ENCODE data around the gene MGMT.

The MGMT gene

GRCh38 chr10:129740532-129741279 lies 273.7 kb downstream of the MGMT start:
- no peak for DNase-seq (ENCODE audit: low read depth)

- no peak for DNase-seq (ENCODE audit: low read depth)
These were observed 274.4 kb downstream of the MGMT start for GRCh38 chr10:129741280-129741977.

DNA sequence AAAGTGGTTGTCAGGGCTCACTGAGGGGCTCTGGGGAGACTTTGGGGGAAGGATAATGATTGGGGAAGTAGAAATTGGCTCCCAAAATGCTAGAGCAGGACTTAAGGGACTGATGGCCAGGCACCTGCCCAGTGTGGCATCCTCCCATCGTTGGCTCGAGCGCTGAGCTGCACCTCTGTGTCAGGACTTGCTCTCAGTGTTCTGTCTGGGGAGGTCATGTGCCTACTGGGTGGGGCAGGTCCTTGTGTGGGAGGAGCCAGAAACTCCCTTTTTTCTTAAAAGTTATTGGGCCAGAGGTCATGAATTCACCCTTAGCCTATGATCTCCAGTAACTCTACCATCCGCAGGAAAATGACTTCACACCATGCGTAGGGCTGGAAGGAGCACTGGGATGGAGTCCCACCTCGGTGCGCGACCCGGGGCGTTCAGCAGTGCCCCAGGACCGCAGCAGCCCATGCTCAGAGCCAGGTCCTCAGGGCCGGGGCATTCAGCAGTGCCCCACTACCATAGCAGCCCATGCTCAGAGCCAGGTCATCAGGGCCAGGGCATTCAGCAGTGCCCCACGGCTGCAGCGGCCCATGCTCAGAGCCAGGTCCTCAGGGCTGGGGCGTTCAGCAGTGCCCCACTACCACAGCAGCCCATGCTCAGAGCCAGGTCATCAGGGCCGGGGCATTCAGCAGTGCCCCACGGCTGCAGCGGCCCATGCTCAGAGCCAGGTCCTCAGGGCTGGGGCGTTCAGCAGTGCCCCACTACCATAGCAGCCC lies 275.1 kb downstream of the MGMT start:
- DNase-seq (ENCODE audit: low read depth): no peak

- DNase-seq (ENCODE audit: low read depth): no peak
These were observed 275.9 kb downstream of the MGMT start for GRCh38 chr10:129742742-129743550.

DNA sequence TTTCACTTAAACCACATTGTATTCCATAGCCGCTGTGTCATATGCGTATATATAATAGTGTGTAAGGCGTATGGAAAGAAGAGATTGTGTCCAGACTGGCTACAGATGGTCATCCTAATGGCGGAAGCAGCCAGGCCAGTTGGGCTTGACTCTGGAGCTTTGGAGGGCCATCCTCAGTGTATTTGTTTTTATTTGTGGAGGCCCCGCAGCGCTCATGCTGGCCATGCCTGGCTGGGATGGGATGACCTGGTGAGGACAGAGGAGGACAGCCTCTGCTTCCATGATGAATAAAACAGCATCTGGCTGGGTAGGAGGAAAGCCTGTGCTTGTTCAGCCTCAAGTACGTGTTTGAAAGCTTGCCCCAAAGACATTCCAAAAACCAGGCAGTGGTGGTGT lies 276.7 kb downstream of the MGMT start:
- no peak for DNase-seq (ENCODE audit: low read depth)

- no peak for DNase-seq (ENCODE audit: low read depth)
These were observed 277.4 kb downstream of the MGMT start for GRCh38 chr10:129744134-129745111.

DNA sequence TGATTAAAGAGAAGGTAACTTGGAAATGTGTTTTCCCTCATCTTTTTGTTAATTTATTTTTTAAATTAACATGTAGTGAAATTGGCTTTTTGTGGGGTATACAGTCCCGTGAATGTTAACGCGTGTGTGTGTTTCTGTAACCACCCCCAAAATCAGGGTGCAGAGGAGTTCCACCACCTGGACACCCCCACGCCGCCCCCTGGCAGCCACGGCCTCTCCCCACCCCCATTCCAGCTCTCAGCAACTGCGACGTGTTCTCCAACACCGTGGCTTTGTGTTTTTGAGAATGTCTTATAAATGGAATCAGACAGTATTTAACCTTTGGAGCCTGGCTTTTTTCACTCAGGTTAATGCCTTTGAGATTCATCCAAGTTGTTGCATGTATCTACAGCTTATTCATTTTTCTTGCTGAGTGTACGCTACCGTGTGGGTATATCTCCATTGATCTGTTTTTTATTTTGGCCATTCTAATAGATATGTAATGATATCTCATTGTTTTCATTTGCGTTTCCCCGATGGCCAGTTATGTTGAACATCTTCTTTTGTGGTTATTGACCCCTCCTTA lies 278.2 kb downstream of the MGMT start:
- no peak for DNase-seq (ENCODE audit: low read depth)

- no peak for DNase-seq (ENCODE audit: low read depth)
These were observed 287.4 kb downstream of the MGMT start for GRCh38 chr10:129754211-129755050.

GRCh38 chr10:129755158-129755591 lies 288.1 kb downstream of the MGMT start:
- DNase-seq (ENCODE audit: low read depth): no peak

DNA sequence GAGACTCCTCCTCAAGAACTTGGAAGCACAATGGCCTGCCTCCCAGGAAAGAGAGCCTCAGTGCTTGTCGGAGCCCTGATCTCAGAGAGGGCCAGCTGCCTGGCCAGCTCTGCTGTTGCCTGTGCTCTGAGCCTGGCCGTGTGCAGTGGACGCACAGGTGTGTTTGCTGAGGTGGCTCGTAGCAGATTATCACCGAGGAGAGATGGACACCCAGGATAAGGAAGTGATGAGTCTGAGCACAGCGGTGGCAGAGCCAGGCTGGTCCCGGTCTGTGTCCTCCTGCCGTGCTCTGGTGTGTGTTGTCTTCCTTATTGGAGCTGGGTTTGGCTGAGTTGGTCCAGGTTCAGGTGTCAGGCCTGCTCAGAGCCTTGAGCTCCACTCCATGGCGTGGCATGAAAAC lies 288.6 kb downstream of the MGMT start:
- DNase-seq (ENCODE audit: low read depth): no peak

DNA sequence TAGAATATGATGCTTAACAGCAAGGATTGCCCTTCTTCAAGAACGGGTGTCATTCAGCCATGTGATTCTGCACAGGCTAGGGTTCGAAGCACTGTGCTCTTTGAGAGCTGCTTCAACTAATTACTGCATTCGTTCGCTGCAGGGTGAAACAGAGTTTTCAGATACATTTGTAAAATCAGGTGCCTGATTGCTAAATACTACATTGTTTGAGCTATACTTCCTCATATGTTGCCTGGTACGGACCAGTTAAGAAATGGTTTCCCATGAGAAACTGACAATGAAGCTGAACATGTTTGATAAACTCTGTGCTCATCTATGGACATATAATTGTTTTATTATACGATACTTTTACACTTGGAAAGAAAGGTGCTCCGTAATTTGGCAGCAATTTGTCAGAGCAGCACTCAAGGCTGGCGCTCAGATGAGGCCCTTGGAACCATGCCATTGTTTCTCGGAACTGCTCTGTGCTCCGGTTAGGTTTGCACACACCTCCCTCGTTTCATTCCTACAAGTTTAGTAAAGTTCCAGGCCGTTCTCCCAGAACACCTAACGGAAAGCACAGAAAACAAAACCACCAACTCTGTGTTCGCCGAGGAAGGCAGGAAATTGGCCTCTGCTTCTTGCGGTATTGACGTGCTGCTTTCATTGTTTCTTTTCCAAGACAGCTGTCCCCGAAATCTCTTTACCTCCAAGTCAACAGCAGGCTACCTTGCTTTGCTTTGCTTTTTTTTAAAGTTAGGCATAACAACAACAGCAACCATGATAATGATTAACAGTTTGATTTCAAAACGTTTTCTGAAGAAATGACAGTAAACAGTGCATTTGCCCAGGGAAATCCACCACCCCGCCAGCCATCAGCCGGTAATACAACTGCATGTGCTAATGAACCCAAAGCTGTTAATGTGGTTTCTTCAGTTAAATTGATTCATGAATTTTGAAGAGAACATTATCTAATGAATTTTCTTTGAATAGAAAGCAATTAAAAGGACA lies 290.2 kb downstream of the MGMT start:
- no peak for DNase-seq (ENCODE audit: low read depth)

- no peak for DNase-seq (ENCODE audit: low read depth)
These were observed 291.4 kb downstream of the MGMT start for GRCh38 chr10:129758207-129759021.

DNA sequence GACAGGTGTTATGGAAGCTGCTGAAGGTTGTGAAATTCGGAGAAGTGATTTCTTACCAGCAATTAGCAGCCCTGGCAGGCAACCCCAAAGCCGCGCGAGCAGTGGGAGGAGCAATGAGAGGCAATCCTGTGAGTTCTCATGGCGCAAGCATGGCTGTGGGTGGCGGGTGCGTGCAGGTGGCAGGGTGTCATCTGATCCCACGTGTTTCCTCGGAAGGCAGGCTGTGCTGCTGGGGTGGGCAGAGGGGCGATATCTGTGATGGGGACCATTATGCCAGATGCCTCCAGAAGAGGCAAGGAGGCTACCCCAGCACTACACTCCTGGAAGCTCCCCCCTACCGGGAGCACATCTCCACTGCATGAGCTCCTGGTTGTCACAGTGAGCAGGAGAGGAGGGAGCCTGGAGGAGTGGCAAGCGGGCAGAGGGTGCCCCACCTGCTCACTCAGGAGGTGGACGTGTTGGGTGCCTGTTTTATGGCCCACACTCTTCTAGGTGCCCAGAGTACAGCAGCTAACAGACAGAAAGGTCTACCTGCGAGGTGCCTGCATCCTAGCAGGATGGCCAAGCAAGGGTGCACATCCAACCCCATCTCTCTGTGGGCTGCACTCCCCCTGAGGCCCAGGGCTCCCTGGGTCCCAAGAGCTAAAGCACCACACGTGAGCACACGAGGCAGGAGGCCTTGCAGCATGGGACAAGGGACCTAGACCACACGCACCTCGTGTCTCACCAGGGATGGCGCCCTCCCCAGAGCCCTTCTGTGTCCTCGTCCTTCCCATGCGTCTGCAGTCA lies 292.4 kb downstream of the MGMT start:
- DNase-seq (ENCODE audit: low read depth): no peak

GRCh38 chr10:129760003-129760315 lies 292.9 kb downstream of the MGMT start:
- no peak for DNase-seq (ENCODE audit: low read depth)

DNA sequence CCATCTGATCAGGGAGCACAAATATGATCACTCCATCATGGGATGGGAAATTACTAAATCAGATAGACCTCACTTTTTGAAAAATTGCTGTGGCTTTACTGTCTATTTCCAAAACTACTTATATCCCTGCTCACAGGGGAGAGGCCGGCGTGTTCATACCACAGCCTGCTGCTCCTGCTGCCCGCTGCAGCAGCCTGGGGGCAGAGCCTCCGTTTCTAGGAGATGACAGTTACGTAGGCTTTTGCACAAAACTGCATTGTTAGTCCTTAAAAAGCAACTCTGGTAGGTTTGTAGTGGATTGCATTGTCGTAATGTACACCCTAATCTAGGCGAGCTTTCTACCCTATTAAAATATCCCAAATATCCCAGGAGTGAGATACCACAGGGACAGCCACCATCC lies 293.4 kb downstream of the MGMT start:
- DNase-seq (ENCODE audit: low read depth): no peak

- DNase-seq (ENCODE audit: low read depth): no peak
These were observed 294.3 kb downstream of the MGMT start for GRCh38 chr10:129761197-129761972.
